Astrocyte (in vitro differentiated cells and primary cell): ENCODE measurements around the gene FSTL4. TPM values are rescaled to one million over a fixed set of nuclear protein-coding genes. Genes with fewer than 3 reads are reported as not detected.

Source experiments
- DNase-seq: peaks from one replicate; pipeline ENCODE4 v3.0.0-alpha.2; 2010; ENCODE audit warnings: low read depth
- FAIRE-seq: peaks from 2 replicates; lab custom pipeline; 2011; peaks lifted over from hg19 to GRCh38; lab: Jason Lieb, UNC
- H2AFZ ChIP-seq: 2 replicates; pipeline ENCODE4 v1.6.0; 2012; ENCODE audit warnings: low read depth, low read length, inconsistent platforms
- H3K27ac ChIP-seq: 2 replicates; pipeline ENCODE4 v1.5.1; 2011; ENCODE audit warnings: low read depth, low read length, inconsistent platforms
- H3K27me3 ChIP-seq: 2 replicates; pipeline ENCODE4 v1.6.0; 2011; ENCODE audit warnings: low read length, inconsistent platforms; ENCODE audit not compliant: insufficient read depth
- H3K36me3 ChIP-seq: 2 replicates; pipeline ENCODE4 v1.5.1; 2011; ENCODE audit warnings: low read length, inconsistent platforms; ENCODE audit not compliant: insufficient read depth
- H3K4me1 ChIP-seq: 2 replicates; pipeline ENCODE4 v1.5.1; 2011; ENCODE audit warnings: low read length, inconsistent platforms; ENCODE audit not compliant: insufficient read depth
- H3K4me2 ChIP-seq: 2 replicates; pipeline ENCODE4 v1.6.0; 2012; ENCODE audit warnings: low read length, inconsistent platforms
- H3K4me3 ChIP-seq: 2 replicates; pipeline ENCODE4 v1.5.1; 2011; ENCODE audit warnings: low read depth, mild to moderate bottlenecking, low read length, inconsistent platforms; ENCODE audit not compliant: insufficient read depth
- H3K79me2 ChIP-seq: 2 replicates; pipeline ENCODE4 v1.6.0; 2012; ENCODE audit warnings: mild to moderate bottlenecking, low read length, inconsistent platforms; ENCODE audit not compliant: insufficient read depth
- H3K9ac ChIP-seq: 2 replicates; pipeline ENCODE4 v1.6.0; 2012; ENCODE audit warnings: mild to moderate bottlenecking, low read length, inconsistent platforms
- H3K9me3 ChIP-seq: 2 replicates; pipeline ENCODE4 v1.5.1; 2012; ENCODE audit warnings: low read depth, mild to moderate bottlenecking, low read length, inconsistent platforms; ENCODE audit not compliant: insufficient read depth
- H4K20me1 ChIP-seq: 2 replicates; pipeline ENCODE4 v1.6.0; 2012; ENCODE audit warnings: low read length, inconsistent platforms; ENCODE audit not compliant: insufficient read depth
- H3K27ac Mint-ChIP-seq: one replicate; pipeline ENCODE4 v1.8.0; 2021; ENCODE audit warnings: mild to moderate bottlenecking, mixed read lengths; ENCODE audit not compliant: unreplicated experiment
- H3K27me3 Mint-ChIP-seq: one replicate; pipeline ENCODE4 v1.8.0; 2021; ENCODE audit warnings: low read depth, mixed read lengths; ENCODE audit not compliant: unreplicated experiment
- H3K36me3 Mint-ChIP-seq: one replicate; pipeline ENCODE4 v1.8.0; 2021; ENCODE audit warnings: low read depth, mixed read lengths; ENCODE audit not compliant: unreplicated experiment
- H3K4me1 Mint-ChIP-seq: one replicate; pipeline ENCODE4 v1.8.0; 2021; ENCODE audit warnings: low read depth, mixed read lengths; ENCODE audit not compliant: unreplicated experiment
- H3K4me3 Mint-ChIP-seq: one replicate; pipeline ENCODE4 v1.8.0; 2021; ENCODE audit warnings: mild to moderate bottlenecking, moderate library complexity, mixed read lengths; ENCODE audit not compliant: unreplicated experiment
- H3K9me3 Mint-ChIP-seq: one replicate; pipeline ENCODE4 v1.8.0; 2021; ENCODE audit warnings: mild to moderate bottlenecking, mixed read lengths; ENCODE audit not compliant: unreplicated experiment
- CTCF ChIP-seq: IDR thresholded peaks from 2 replicates; pipeline ENCODE4 v1.5.1; 2011; ENCODE audit warnings: low read depth, mild to moderate bottlenecking, inconsistent platforms, low read length, moderate library complexity; ENCODE audit not compliant: insufficient read depth
- EZH2 ChIP-seq: IDR thresholded peaks from 2 replicates; pipeline ENCODE4 v1.6.1; 2012; ENCODE audit warnings: mild to moderate bottlenecking, low read length, inconsistent platforms; ENCODE audit not compliant: insufficient read depth
- total RNA-seq: library from RNA; stranded (reverse); gene quantifications from 2 replicates; pipeline ENCODE4 v1.2.1, GENCODE V29; 2021

The FSTL4 gene
- total RNA-seq, 1 donor from 2014 or later = not detected

GRCh38 chr5:133246376-133247150 is 365.8 kb downstream of the FSTL4 start:
- no peaks in the 10 kb centered on the region for H3K36me3 Mint-ChIP-seq
- no peak for FAIRE-seq
- TF ChIP-seq EZH2 (no peak), CTCF (no peak)

GRCh38 chr5:133246053-133246370 is 366.3 kb downstream of the FSTL4 start:
- H2AFZ ChIP-seq = peak overlapping the region; percentile 41
- TF ChIP-seq CTCF (no peak), EZH2 (no peak)
- peak overlapping the region; percentile 80 for H3K27ac ChIP-seq
- no peaks in the 10 kb centered on the region for H3K36me3 ChIP-seq
- H3K27me3 Mint-ChIP-seq = peaks cover 8% of the 10 kb centered on the region
- H3K4me1 Mint-ChIP-seq = peaks cover 17% of the 10 kb centered on the region
- H3K4me2 ChIP-seq = peak overlapping the region; percentile 75
- H3K9ac ChIP-seq = peak overlapping the region; percentile 71
- H3K27ac Mint-ChIP-seq = no peak overlapping the region
- no peaks in the 10 kb centered on the region for H3K79me2 ChIP-seq
- no peaks in the 10 kb centered on the region for H4K20me1 ChIP-seq
- no peaks in the 10 kb centered on the region for H3K9me3 Mint-ChIP-seq
- H3K4me1 ChIP-seq = peaks cover 31% of the 10 kb centered on the region
- H3K4me3 Mint-ChIP-seq = peak overlapping the region; percentile 54
- H3K27me3 ChIP-seq = no peaks in the 10 kb centered on the region
- no peaks in the 10 kb centered on the region for H3K36me3 Mint-ChIP-seq
- FAIRE-seq (no peak), DNase-seq (no peak)
- H3K4me3 ChIP-seq = peak overlapping the region; percentile 2
- no peaks in the 10 kb centered on the region for H3K9me3 ChIP-seq

More at GRCh38 chr5:133246376-133247150, 365.8 kb downstream of the FSTL4 start:
- Histone ChIP-seq H3K79me2 (no peaks in the 10 kb centered on the region), H3K4me1 (peaks cover 27% of the 10 kb centered on the region), H3K4me2 (peak overlapping the region; percentile 75), H3K36me3 (no peaks in the 10 kb centered on the region), H3K9ac (peak overlapping the region; percentile 71), H3K27me3 (no peaks in the 10 kb centered on the region), H4K20me1 (no peaks in the 10 kb centered on the region), H3K9me3 (no peaks in the 10 kb centered on the region), H3K27ac (peak overlapping the region; percentile 80), H2AFZ (no peak overlapping the region), H3K4me3 (peak overlapping the region; percentile 2)
- Mint-ChIP-seq H3K4me1 (peaks cover 17% of the 10 kb centered on the region), H3K9me3 (no peaks in the 10 kb centered on the region), H3K27me3 (peaks cover 14% of the 10 kb centered on the region), H3K27ac (no peak overlapping the region), H3K4me3 (no peak overlapping the region)
- peak; percentile 51 for DNase-seq
